GM19351 (cell line): ENCODE data around the gene TMEM185B.
A peak's percentile ranks its signal among the peaks of the same experiment; 100 is the strongest.
"Not testable (repeated sequence)": the region's sequence is repeated elsewhere in the genome, so short reads cannot be mapped to it uniquely, and the experiment has no call there.

Experiments used
- ATAC-seq: cut with Tn5 transposase; IDR thresholded peaks from one replicate; pipeline ENCODE4 v1.9.1; 2021; ENCODE audit warnings: mild to moderate bottlenecking, moderate library complexity; ENCODE audit not compliant: unreplicated experiment

The TMEM185B gene

GRCh38 chr2:120223034-120223912 is at the start of gene TMEM185B:
Gene TMEM185B (minus strand): TSS chr2:120223400. CDS start chr2:120222976, 424 bp downstream.
- ATAC-seq: peak; percentile 83

- ATAC-seq: peak; percentile 51
Observed at GRCh38 chr2:120271711-120272379, 48.6 kb upstream of the TMEM185B start.

- ATAC-seq: no peak
Observed at GRCh38 chr2:120269816-120270215, 46.6 kb upstream of the TMEM185B start.

GRCh38 chr2:120269076-120269744 is 46.0 kb upstream of the TMEM185B start:
- no peak for ATAC-seq

GRCh38 chr2:120267348-120267747 is 44.1 kb upstream of the TMEM185B start:
- no peak for ATAC-seq

GRCh38 chr2:120265006-120265405 is 41.8 kb upstream of the TMEM185B start:
- ATAC-seq: no peak

- no peak for ATAC-seq
Observed at GRCh38 chr2:120262761-120263428, 39.7 kb upstream of the TMEM185B start.

GRCh38 chr2:120262150-120262549 is 39.0 kb upstream of the TMEM185B start:
- ATAC-seq: no peak

GRCh38 chr2:120261387-120262006 is 38.3 kb upstream of the TMEM185B start:
- peak; percentile 76 for ATAC-seq

GRCh38 chr2:120260736-120261135 is 37.5 kb upstream of the TMEM185B start:
- ATAC-seq: no peak

GRCh38 chr2:120259939-120260338 is 36.7 kb upstream of the TMEM185B start:
- ATAC-seq: not testable (repeated sequence)

GRCh38 chr2:120258196-120258595 is 35.0 kb upstream of the TMEM185B start:
- no peak for ATAC-seq

GRCh38 chr2:120257522-120257921 is 34.3 kb upstream of the TMEM185B start:
- no peak for ATAC-seq

- no peak for ATAC-seq
Observed at GRCh38 chr2:120256651-120257000, 33.4 kb upstream of the TMEM185B start.

GRCh38 chr2:120255986-120256650 is 32.9 kb upstream of the TMEM185B start:
- ATAC-seq: no peak

GRCh38 chr2:120255071-120255470 is 31.9 kb upstream of the TMEM185B start:
- ATAC-seq: no peak

GRCh38 chr2:120254178-120254577 is 31.0 kb upstream of the TMEM185B start:
- ATAC-seq: no peak

- peak; percentile 30 for ATAC-seq
Observed at GRCh38 chr2:120253021-120253882, 30.1 kb upstream of the TMEM185B start.
